ENCODE measurements around the gene FIS1.

FIS1 gene

GRCh38 chr7:101210143-101210542 is 34.7 kb downstream of the FIS1 start:
- Histone ChIP-seq H3K36me3 (ENCODE audit: insufficient read depth) (no peaks in the 10 kb centered on the region), H3K27ac (no peak overlapping the region), H3K4me1 (ENCODE audit: low read depth, poor library complexity, severe bottlenecking) (peaks cover 9% of the 10 kb centered on the region), H3K79me2 (ENCODE audit: insufficient read depth, low read depth) (no peaks in the 10 kb centered on the region), H3K4me2 (no peak overlapping the region), H4K20me1 (ENCODE audit: insufficient read depth) (no peaks in the 10 kb centered on the region), H2AFZ (ENCODE audit: low read depth) (no peak overlapping the region), H3K9ac (no peak overlapping the region), H3K4me3 (IDR thresholded peaks at IDR 0.05; ENCODE audit: insufficient read depth, low read depth, low read length) (no peak overlapping the region), H3K27me3 (ENCODE audit: insufficient read depth, low read depth) (no peaks in the 10 kb centered on the region)
- TF ChIP-seq, protein P1, sequence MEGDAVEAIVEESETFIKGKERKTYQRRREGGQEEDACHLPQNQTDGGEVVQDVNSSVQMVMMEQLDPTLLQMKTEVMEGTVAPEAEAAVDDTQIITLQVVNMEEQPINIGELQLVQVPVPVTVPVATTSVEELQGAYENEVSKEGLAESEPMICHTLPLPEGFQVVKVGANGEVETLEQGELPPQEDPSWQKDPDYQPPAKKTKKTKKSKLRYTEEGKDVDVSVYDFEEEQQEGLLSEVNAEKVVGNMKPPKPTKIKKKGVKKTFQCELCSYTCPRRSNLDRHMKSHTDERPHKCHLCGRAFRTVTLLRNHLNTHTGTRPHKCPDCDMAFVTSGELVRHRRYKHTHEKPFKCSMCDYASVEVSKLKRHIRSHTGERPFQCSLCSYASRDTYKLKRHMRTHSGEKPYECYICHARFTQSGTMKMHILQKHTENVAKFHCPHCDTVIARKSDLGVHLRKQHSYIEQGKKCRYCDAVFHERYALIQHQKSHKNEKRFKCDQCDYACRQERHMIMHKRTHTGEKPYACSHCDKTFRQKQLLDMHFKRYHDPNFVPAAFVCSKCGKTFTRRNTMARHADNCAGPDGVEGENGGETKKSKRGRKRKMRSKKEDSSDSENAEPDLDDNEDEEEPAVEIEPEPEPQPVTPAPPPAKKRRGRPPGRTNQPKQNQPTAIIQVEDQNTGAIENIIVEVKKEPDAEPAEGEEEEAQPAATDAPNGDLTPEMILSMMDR (conservative IDR thresholded peaks at IDR 0.05; ENCODE audit: low read depth, low read length): no peak

- TF ChIP-seq, protein P1 (conservative IDR thresholded peaks at IDR 0.05; ENCODE audit: low read depth, low read length): no peak
- Histone ChIP-seq H2AFZ (ENCODE audit: low read depth) (no peak overlapping the region), H3K27me3 (ENCODE audit: insufficient read depth, low read depth) (0 out of 2 replicates have a peak, but pooled peaks cover 8% of the 10 kb centered on the region), H3K4me3 (IDR thresholded peaks at IDR 0.05; ENCODE audit: insufficient read depth, low read depth, low read length) (no peak overlapping the region), H3K9ac (no peak overlapping the region), H3K27ac (no peak overlapping the region), H3K4me1 (ENCODE audit: low read depth, poor library complexity, severe bottlenecking) (no peaks in the 10 kb centered on the region), H3K4me2 (no peak overlapping the region), H3K79me2 (ENCODE audit: insufficient read depth, low read depth) (no peaks in the 10 kb centered on the region), H4K20me1 (ENCODE audit: insufficient read depth) (no peaks in the 10 kb centered on the region), H3K36me3 (ENCODE audit: insufficient read depth) (no peaks in the 10 kb centered on the region)
Observed at GRCh38 chr7:101208794-101209193, 36.1 kb downstream of the FIS1 start.

DNA sequence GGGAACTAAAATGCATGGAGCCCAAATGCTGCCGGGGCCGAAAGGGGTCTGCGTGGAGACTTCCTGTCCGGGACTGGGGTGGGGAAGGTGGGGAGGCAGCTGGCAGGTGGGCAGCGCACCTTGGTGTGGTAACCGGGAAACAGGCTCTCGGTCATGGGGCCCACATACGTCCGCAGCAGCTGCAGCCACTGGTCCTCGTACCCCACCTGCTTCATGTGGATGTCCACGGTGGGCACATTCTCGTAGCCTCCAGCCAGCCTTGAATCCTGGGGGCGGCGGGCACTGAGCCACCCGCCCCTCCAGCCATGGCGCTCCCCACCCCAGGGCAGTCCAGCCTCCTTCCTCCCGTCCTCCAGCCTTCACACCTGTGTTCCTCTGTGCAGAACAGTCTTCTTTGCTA is 37.4 kb downstream of the FIS1 start:
- Histone ChIP-seq H3K79me2 (ENCODE audit: insufficient read depth, low read depth) (no peaks in the 10 kb centered on the region), H3K36me3 (ENCODE audit: insufficient read depth) (no peaks in the 10 kb centered on the region), H3K4me3 (IDR thresholded peaks at IDR 0.05; ENCODE audit: insufficient read depth, low read depth, low read length) (no peak overlapping the region), H4K20me1 (ENCODE audit: insufficient read depth) (no peaks in the 10 kb centered on the region), H2AFZ (ENCODE audit: low read depth) (no peak overlapping the region), H3K27me3 (ENCODE audit: insufficient read depth, low read depth) (peaks cover 18% of the 10 kb centered on the region), H3K4me1 (ENCODE audit: low read depth, poor library complexity, severe bottlenecking) (no peaks in the 10 kb centered on the region), H3K4me2 (no peak overlapping the region), H3K9ac (no peak overlapping the region), H3K27ac (no peak overlapping the region)
- TF ChIP-seq, protein P1 (conservative IDR thresholded peaks at IDR 0.05; ENCODE audit: low read depth, low read length): no peak

GRCh38 chr7:101206665-101207042 is 38.2 kb downstream of the FIS1 start:
- Histone ChIP-seq H3K27ac (no peak overlapping the region), H3K4me3 (IDR thresholded peaks at IDR 0.05; ENCODE audit: insufficient read depth, low read depth, low read length) (no peak overlapping the region), H3K27me3 (ENCODE audit: insufficient read depth, low read depth) (peaks cover 24% of the 10 kb centered on the region), H4K20me1 (ENCODE audit: insufficient read depth) (no peaks in the 10 kb centered on the region), H3K4me1 (ENCODE audit: low read depth, poor library complexity, severe bottlenecking) (no peaks in the 10 kb centered on the region), H3K79me2 (ENCODE audit: insufficient read depth, low read depth) (no peaks in the 10 kb centered on the region), H3K36me3 (ENCODE audit: insufficient read depth) (no peaks in the 10 kb centered on the region), H3K9ac (no peak overlapping the region), H3K4me2 (no peak overlapping the region), H2AFZ (ENCODE audit: low read depth) (no peak overlapping the region)
- TF ChIP-seq, protein P1 (conservative IDR thresholded peaks at IDR 0.05; ENCODE audit: low read depth, low read length): no peak
